ENCODE measurements around the gene COL28A1. TPM values are rescaled to one million over a fixed set of nuclear protein-coding genes. Genes with fewer than 3 reads are reported as not detected.
"Not testable (repeated sequence)": the region's sequence is repeated elsewhere in the genome, so short reads cannot be mapped to it uniquely, and the experiment has no call there.

Gene COL28A1
- total RNA-seq, 1 experiment from 2014 or later: under 0.01 TPM

DNA sequence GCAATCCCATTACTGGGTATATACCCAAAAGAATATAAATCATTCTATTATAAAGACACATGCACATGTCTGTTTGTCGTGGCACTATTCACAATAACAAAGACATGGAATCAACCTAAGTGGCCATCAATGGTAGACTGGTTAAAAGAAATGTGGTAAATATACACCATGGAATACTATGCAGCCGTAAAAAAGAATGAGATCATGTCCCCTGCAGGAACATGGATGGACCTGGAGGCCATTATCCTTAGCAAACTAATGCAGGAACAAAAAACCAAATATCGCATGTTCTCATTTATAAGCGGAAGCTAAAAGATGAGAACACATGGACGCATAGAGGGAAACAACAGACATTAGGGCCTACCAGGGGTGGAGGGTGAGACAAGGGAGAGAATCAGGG is 25.9 kb upstream of the COL28A1 start:
- not testable (repeated sequence) for DNase-seq (ENCODE audit: low read depth)

DNA sequence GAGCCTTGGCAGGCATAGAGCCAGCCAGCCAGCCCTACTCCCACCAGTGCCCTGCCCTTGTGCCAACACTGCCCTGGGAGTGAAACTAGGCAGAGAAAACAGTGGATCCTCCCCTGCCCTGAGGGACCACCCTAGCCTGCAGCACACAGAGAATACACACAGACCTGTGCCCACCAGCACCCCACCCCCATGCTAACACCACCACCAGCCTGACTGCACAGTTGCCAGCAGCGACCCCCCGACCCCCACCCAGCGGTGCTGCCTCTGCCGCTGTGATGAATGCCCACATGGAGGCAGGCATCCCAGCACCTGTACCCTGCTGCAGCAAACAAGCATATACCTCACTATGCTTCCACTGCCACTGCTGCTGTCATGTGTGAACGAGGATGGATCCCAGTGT is 21.6 kb upstream of the COL28A1 start:
- DNase-seq (ENCODE audit: low read depth): no peak

GRCh38 chr7:7556852-7557251 is 21.2 kb upstream of the COL28A1 start:
- no peak for DNase-seq (ENCODE audit: low read depth)

GRCh38 chr7:7554649-7555575 is 19.2 kb upstream of the COL28A1 start:
- DNase-seq (ENCODE audit: low read depth): no peak

- DNase-seq (ENCODE audit: low read depth): peak; percentile 57
Measured at GRCh38 chr7:7554021-7554432, 18.4 kb upstream of the COL28A1 start.

DNA sequence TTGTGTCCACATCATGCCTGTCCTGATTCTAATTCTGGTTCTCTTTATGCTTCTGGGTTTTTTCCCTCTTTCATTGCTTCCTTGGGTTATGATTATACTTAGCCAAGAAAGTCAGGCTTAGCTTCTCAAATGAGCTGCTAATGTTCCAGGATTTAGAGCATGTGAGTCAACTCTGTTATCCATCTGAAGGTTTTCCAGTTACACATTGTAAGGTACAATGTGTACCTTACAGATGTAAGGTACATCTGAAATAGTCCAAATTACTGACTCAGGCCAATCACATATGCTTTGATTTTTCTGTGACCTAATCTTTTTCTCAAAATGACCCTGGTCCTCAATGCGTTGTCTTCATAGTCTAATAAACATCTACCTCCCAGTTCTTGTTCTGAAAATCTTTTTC is 17.7 kb upstream of the COL28A1 start:
- DNase-seq (ENCODE audit: low read depth): no peak

DNA sequence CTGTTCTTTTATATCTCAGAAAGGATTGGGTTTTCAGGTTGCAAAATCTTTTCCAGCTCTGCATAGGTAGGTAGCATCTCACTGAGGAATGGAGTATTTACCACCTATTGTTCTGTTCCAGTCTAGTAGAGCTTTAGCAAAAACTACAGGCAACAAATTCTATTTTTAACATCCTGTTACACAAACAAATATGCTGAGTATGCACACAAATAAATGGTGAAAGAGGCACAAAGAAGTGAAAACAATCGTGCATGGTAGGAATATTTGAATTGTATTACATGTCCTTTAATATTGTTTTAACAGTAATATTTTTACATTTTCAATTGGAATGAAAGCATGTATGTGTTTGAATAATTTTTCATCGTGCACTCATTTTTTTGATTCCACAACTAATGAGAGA is 16.5 kb upstream of the COL28A1 start:
- DNase-seq (ENCODE audit: low read depth): no peak

DNA sequence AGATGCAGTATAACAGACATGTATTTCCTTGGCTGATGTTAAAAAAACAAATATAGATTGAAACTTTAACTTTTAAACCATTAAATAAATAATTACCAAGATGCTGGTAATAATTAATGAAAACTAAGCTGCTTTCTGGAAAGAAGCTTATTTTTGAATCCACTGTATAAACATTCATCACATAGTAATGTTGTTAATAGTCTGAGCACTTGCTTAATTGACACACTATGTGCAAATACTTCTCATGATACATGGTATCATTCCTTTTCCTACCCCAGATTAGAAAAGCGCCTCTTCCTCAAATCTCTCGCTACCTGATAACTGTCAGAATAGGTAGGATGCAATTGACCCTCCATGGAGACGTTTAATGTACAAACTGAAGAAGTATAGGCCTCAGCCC is 15.0 kb upstream of the COL28A1 start:
- no peak for DNase-seq (ENCODE audit: low read depth)

DNA sequence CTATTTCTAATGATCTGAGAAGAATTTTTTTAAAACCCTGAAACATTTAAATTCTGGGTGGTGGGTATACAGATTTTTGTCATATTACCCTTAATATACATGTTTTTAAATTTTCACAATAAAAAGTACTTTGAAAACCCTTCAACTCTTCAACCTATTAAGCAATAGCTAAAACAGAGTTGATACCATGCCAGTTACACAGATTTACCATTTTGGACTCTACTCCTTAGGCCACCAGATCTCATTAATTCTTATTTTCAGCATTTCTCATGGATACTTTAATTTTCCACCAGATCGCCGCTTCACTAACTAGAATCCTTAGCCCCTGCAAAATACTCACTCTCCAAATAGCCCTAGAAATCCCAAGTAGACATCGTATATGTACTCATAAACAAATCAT is 12.7 kb upstream of the COL28A1 start:
- DNase-seq (ENCODE audit: low read depth): no peak

- no peak for DNase-seq (ENCODE audit: low read depth)
Measured at GRCh38 chr7:7542251-7542835, 6.7 kb upstream of the COL28A1 start.

- DNase-seq (ENCODE audit: low read depth): no peak
Measured at GRCh38 chr7:7539711-7540110, 4.0 kb upstream of the COL28A1 start.

DNA sequence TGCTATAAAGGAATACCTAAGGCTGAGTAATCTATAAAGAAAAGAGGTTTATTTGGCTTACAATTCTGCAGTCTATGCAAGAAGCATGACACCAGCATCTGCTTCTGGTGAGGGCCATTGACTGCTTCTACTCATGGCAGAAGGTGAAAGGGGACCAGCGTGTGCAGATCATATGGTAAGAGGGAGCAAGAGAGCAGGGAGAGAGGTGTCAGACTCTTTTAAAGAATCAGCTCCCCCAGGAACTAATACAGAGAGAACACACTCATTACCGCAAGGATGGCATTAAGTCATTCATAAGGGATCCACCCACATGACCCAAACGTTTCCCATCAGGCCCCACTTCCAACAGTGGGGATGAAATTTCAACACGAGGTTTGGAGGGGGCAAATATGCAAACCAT is 3.5 kb upstream of the COL28A1 start:
- DNase-seq (ENCODE audit: low read depth): no peak

DNA sequence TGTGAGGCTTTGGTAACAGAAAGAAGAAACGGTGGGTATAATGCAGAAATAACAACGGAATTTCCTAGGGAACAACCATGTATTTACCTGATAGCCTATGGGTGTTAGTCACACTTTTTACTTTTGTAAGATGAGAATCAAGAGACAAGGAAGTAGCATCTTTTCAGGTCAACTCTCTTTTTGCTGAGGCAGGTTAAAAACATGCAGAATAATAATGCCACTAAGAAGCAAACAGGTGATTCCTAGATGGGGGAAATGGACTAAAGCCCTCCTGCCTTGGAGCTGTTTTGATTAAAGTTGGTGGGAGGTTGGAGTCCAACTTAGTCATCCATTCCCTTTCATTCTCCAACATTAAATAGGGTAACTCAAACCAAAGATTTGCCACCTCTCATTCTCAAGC is 2.0 kb upstream of the COL28A1 start:
- DNase-seq (ENCODE audit: low read depth): no peak

- no peak for DNase-seq (ENCODE audit: low read depth)
Measured at GRCh38 chr7:7536396-7537019, 835 bp upstream of the COL28A1 start.

DNA sequence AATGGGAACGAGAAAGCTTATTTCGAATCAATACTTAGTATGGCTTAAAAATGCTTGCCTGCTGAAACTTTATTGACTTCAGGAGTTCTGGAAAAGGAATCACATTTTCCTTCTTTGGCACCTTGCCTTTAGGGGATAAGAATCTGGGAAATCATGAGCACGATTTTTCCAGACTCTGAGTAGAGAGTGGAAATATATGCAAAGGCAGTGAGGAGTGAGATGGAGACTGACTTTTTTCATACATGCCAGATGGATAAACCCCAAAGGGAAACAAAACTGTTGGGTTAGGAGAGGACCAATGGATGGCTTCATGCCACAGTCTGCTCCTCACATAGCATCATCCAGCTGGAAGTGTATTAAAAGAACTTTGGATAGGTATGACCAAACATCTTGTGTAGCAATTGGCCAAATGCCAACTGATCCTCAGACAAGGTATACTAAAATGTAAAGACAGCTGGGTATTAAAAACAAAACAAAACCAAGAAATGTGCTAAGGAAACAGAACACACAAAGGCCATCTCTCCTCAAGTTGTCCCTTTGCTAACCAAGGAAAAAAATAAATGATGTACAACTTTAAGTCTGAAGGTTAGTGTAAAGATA is 1.7 kb downstream of the COL28A1 start:
- DNase-seq (ENCODE audit: low read depth): no peak

DNA sequence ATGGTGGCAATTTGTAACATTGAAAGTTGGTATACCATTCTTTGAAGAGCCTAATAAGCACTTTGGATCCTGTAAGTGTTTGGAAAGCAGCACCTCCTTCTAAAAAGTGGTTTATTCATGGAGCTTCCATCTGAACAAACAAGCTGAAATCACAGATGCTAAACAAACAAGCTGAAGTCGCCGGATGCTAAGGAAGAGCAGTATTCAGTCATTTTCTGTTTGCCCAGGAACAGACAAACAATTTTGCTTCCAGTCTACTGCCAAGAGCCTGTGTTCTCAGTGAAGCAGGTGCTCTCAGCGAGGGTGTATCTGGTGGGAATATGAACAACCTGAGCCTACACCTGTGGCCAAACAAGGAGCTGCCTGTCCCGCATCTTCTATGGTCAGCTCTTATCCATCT is 6.3 kb downstream of the COL28A1 start:
- no peak for DNase-seq (ENCODE audit: low read depth)

DNA sequence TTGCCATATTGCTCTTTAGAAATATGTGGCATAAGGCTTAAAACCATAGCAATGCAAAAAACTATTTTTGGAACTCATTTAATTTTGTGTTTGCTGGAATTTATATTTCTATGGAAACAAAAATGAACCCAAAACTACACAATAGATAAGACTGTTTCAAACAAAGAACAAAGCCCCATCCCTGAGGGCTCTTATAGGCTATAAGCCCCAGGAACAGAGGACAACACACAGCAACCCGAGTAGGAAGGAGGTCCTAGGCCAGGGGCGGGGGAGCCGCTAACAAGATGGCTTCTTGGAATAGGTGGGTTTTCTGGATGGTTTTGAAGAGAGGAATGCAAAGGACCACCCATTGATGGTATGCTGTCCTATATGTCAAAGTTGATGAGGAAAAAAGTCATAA is 8.6 kb downstream of the COL28A1 start:
- no peak for DNase-seq (ENCODE audit: low read depth)

GRCh38 chr7:7526006-7526405 is 9.7 kb downstream of the COL28A1 start:
- no peak for DNase-seq (ENCODE audit: low read depth)

DNA sequence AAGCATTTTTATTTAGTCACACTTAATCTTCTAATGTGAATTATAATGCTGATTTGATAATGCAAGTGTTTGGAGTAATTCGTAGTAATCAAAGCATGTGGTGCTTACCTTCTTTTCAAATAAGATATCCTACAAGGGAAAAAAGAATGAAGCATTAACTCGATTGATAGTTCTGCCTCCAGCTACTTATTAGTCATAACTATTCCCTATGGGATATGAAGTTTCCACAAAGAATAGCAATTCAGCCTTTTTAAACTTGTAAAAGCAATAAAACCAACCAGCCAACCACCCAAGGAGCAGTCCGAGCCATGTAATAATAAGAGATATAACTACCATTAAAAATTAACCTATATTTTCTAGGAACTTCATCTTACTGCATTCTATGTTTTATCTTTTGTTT is 11.6 kb downstream of the COL28A1 start:
- DNase-seq (ENCODE audit: low read depth): no peak

DNA sequence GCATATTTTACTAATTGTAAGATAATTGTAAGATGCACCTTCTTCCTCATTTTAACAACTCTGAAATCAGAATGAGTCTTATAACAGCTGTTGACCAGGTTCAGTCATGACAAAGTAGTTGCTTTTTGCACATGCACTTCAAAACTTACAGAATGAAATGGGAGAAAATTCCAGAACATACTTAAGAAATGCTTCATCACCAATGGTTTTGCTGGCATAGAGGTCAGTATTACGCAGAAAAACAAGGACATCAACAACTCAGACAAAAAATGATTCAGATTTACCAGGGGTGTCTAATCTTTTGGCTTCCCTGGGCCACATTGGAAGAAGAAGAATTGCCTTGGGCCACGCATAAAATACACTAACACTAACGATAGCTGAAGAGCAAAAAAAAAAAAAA is 13.3 kb downstream of the COL28A1 start:
- DNase-seq (ENCODE audit: low read depth): no peak

DNA sequence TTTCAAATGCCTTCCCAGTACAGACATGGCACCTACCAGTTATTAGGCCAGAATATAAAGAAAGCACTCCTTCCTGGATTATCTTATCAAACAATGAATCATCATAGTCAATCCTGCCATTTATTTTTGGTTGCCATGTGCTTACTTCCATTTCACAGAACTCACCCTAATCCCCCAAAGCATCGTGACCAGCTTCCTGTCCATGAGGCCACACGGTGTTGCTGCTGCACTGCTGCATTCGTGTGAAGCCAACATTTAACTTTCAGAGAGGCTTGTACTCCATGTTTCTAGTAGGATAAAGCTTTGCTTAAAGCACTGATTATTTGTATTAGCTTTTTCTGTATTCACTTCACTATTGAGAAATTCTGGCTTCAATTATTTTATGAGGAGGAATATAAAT is 14.4 kb downstream of the COL28A1 start:
- peak; percentile 54 for DNase-seq (ENCODE audit: low read depth)

DNA sequence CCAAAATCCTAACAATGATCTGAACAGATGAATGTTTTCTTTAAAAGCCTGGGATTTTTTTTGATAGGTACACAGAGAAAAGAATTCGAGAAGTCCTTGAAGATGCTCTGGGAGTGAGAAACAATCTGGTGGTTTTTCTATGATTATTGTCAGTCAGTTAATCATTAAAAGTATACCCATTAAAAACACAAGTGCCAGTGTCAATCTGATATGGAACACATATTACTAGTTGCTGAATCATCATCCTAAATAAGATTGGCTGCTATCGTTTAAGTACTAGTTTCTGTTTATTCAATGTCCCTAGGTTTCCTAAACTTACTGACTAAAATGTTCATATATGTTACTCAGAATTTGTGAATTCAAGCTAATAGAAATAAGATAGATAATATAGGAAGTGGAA is 16.1 kb downstream of the COL28A1 start:
- no peak for DNase-seq (ENCODE audit: low read depth)

DNA sequence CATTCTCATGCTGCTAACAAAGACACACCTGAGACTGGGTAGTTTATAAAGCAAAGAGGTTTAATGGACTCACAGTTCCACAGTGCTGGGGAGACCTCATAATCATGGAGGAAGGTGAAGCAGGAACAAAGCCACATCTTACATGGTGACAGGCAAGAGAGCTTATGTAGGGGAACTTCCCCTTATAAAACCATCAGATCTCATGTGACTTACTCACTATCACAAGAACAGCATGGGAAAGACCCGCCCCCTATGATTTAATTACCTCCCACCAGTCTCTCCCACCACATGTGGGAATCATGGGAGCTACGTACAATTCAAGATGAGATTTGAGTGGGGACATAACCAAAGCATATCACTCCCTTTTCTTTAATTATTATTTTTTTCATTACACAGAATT is 16.6 kb downstream of the COL28A1 start:
- no peak for DNase-seq (ENCODE audit: low read depth)
